Ectodermal cell (in vitro differentiated cells): ENCODE measurements around the gene KLHL3.

Experiments used
- H3K27ac ChIP-seq: 2 replicates; pipeline ENCODE4 v1.7.0; 2013; ENCODE audit warnings: mild to moderate bottlenecking, low read depth, low read length; ENCODE audit not compliant: insufficient read depth, poor library complexity, severe bottlenecking
- H3K27me3 ChIP-seq: 2 replicates; pipeline ENCODE4 v1.7.0; 2013; ENCODE audit warnings: mild to moderate bottlenecking, low read length; ENCODE audit not compliant: insufficient read depth, control insufficient read depth, poor library complexity, severe bottlenecking
- H3K36me3 ChIP-seq: one replicate; pipeline ENCODE4 v1.7.0; 2013; ENCODE audit warnings: low read length; ENCODE audit not compliant: control insufficient read depth, insufficient read depth
- H3K4me1 ChIP-seq: one replicate; pipeline ENCODE4 v1.7.0; 2013; ENCODE audit warnings: low read length; ENCODE audit not compliant: control insufficient read depth, insufficient read depth
- H3K4me3 ChIP-seq: 2 replicates; pipeline ENCODE4 v1.7.0; 2013; ENCODE audit warnings: low read depth, low read length, control low read depth; ENCODE audit not compliant: insufficient read depth
- H3K9me3 ChIP-seq: 2 replicates; pipeline ENCODE4 v1.7.0; 2013; ENCODE audit warnings: mild to moderate bottlenecking, low read length, moderate library complexity; ENCODE audit not compliant: control insufficient read depth
- WGBS, 2 experiments: methylation state at CpG; one replicate each; pipeline ENCODE4 v1.1.7; 2013; ENCODE audit warnings: missing lambda C conversion rate in 2 of 2; 5-methylcytosine and 5-hydroxymethylcytosine counted together

KLHL3 gene

GRCh38 chr5:137627293-137627692, 108.6 kb downstream of the KLHL3 start:
- peaks cover 7% of the 10 kb centered on the region for H3K4me1 ChIP-seq
- no peak overlapping the region for H3K4me3 ChIP-seq
- H3K27me3 ChIP-seq, result no peaks in the 10 kb centered on the region
- H3K36me3 ChIP-seq, result no peaks in the 10 kb centered on the region
- 82 to 93% methylated on average over 2 of the region's 3 CpGs for WGBS, 2 experiments
- H3K27ac ChIP-seq, result no peak overlapping the region
- H3K9me3 ChIP-seq, result peaks cover 4% of the 10 kb centered on the region

- no peak overlapping the region for H3K27ac ChIP-seq
- no peaks in the 10 kb centered on the region for H3K36me3 ChIP-seq
- WGBS, 2 experiments, result 83 to 86% methylated on average over 5 of the region's 5 CpGs
- no peaks in the 10 kb centered on the region for H3K9me3 ChIP-seq
- H3K4me3 ChIP-seq, result no peak overlapping the region
- H3K27me3 ChIP-seq, result no peaks in the 10 kb centered on the region
- H3K4me1 ChIP-seq, result no peaks in the 10 kb centered on the region
These were observed 111.0 kb downstream of the KLHL3 start for GRCh38 chr5:137624786-137625349.

GRCh38 chr5:137622850-137623249, 113.0 kb downstream of the KLHL3 start:
- no peak overlapping the region for H3K27ac ChIP-seq
- H3K9me3 ChIP-seq, result no peaks in the 10 kb centered on the region
- H3K27me3 ChIP-seq, result no peaks in the 10 kb centered on the region
- H3K36me3 ChIP-seq, result no peaks in the 10 kb centered on the region
- no peak overlapping the region for H3K4me3 ChIP-seq
- WGBS, 2 experiments, result 94% methylated on average over 5 of the region's 5 CpGs
- H3K4me1 ChIP-seq, result no peaks in the 10 kb centered on the region

GRCh38 chr5:137621861-137622823, 113.7 kb downstream of the KLHL3 start:
- Histone ChIP-seq H3K27ac (no peak overlapping the region), H3K4me1 (no peaks in the 10 kb centered on the region)

GRCh38 chr5:137621306-137621705, 114.6 kb downstream of the KLHL3 start:
- no peaks in the 10 kb centered on the region for H3K9me3 ChIP-seq
- H3K27me3 ChIP-seq, result no peaks in the 10 kb centered on the region
- no peak overlapping the region for H3K4me3 ChIP-seq
- no peak overlapping the region for H3K27ac ChIP-seq
- peaks cover 4% of the 10 kb centered on the region for H3K4me1 ChIP-seq
- 96 to 97% methylated on average over 3 of the region's 3 CpGs for WGBS, 2 experiments
- H3K36me3 ChIP-seq, result no peaks in the 10 kb centered on the region

More at GRCh38 chr5:137621861-137622823, 113.7 kb downstream of the KLHL3 start:
- Histone ChIP-seq H3K36me3 (no peaks in the 10 kb centered on the region), H3K4me3 (no peak overlapping the region), H3K9me3 (no peaks in the 10 kb centered on the region), H3K27me3 (no peaks in the 10 kb centered on the region)
- 92 to 94% methylated on average over 10 of the region's 10 CpGs for WGBS, 2 experiments

GRCh38 chr5:137619191-137619870, 116.6 kb downstream of the KLHL3 start:
- 94 to 96% methylated on average over 12 of the region's 12 CpGs for WGBS, 2 experiments
- no peak overlapping the region for H3K4me3 ChIP-seq
- no peak overlapping the region for H3K27ac ChIP-seq
- no peaks in the 10 kb centered on the region for H3K9me3 ChIP-seq
- H3K36me3 ChIP-seq, result no peaks in the 10 kb centered on the region
- no peaks in the 10 kb centered on the region for H3K27me3 ChIP-seq
- peaks cover 4% of the 10 kb centered on the region for H3K4me1 ChIP-seq

- no peak overlapping the region for H3K4me3 ChIP-seq
- no peak overlapping the region for H3K27ac ChIP-seq
- H3K9me3 ChIP-seq, result no peaks in the 10 kb centered on the region
- 91 to 94% methylated on average over 6 to 7 of the region's 7 CpGs for WGBS, 2 experiments
- H3K36me3 ChIP-seq, result no peaks in the 10 kb centered on the region
- H3K4me1 ChIP-seq, result peaks cover 4% of the 10 kb centered on the region
- no peaks in the 10 kb centered on the region for H3K27me3 ChIP-seq
These were observed 117.4 kb downstream of the KLHL3 start for GRCh38 chr5:137618476-137618875.

- Histone ChIP-seq H3K27me3 (no peaks in the 10 kb centered on the region), H3K36me3 (no peaks in the 10 kb centered on the region), H3K9me3 (no peaks in the 10 kb centered on the region), H3K27ac (no peak overlapping the region), H3K4me1 (peaks cover 4% of the 10 kb centered on the region), H3K4me3 (no peak overlapping the region)
- WGBS, 2 experiments, result 90 to 97% methylated on average over 7 of the region's 7 CpGs
These were observed 118.2 kb downstream of the KLHL3 start for GRCh38 chr5:137617528-137618205.

GRCh38 chr5:137616046-137616445, 119.8 kb downstream of the KLHL3 start:
- WGBS, 2 experiments, result 85 to 88% methylated on average over 5 of the region's 5 CpGs
- no peaks in the 10 kb centered on the region for H3K9me3 ChIP-seq
- peaks cover 4% of the 10 kb centered on the region for H3K4me1 ChIP-seq
- no peak overlapping the region for H3K4me3 ChIP-seq
- H3K27me3 ChIP-seq, result no peaks in the 10 kb centered on the region
- H3K36me3 ChIP-seq, result no peaks in the 10 kb centered on the region
- H3K27ac ChIP-seq, result no peak overlapping the region
